HEK293 (cell line): ENCODE data around the gene SEC16A.

ENCODE experiments used
- CTCF ChIP-seq: fragments of 450-650 bp; formaldehyde crosslinking; IDR thresholded peaks from 2 replicates; pipeline ENCODE4 v1.5.1; 2016; ENCODE audit warnings: missing biosample characterization, missing genetic modification characterization
- PRDM1 ChIP-seq: fragments of 450-650 bp; formaldehyde crosslinking; IDR thresholded peaks from 2 replicates; pipeline ENCODE4; 2016; ENCODE audit warnings: missing biosample characterization, missing genetic modification characterization
- REST ChIP-seq: fragments of 450-650 bp; formaldehyde crosslinking; IDR thresholded peaks from 2 replicates; pipeline ENCODE4 v1.5.1; 2016; ENCODE audit warnings: missing biosample characterization, missing genetic modification characterization
- YY1 ChIP-seq: fragments of 450-650 bp; formaldehyde crosslinking; IDR thresholded peaks from 2 replicates; pipeline ENCODE4 v1.5.1; 2018; ENCODE audit warnings: missing biosample characterization, missing genetic modification characterization
- ZBTB10 ChIP-seq: fragments of 450-650 bp; formaldehyde crosslinking; IDR thresholded peaks from 2 replicates; pipeline ENCODE4 v1.5.1; 2016; ENCODE audit warnings: missing biosample characterization, missing genetic modification characterization
- ZBTB20 ChIP-seq: fragments of 450-650 bp; formaldehyde crosslinking; IDR thresholded peaks from 2 replicates; pipeline ENCODE4 v1.5.1; 2016; ENCODE audit warnings: missing biosample characterization, missing genetic modification characterization
- ZBTB44 ChIP-seq: fragments of 450-650 bp; IDR thresholded peaks from 2 replicates; pipeline ENCODE4 v1.5.1; 2018; ENCODE audit warnings: missing biosample characterization, mild to moderate bottlenecking, missing genetic modification characterization
- ZNF18 ChIP-seq: fragments of 450-650 bp; formaldehyde crosslinking; IDR thresholded peaks from 2 replicates; pipeline ENCODE4 v1.5.1; 2016; ENCODE audit warnings: missing biosample characterization, missing genetic modification characterization
- ZNF274 ChIP-seq, 2 experiments: fragments of 200-500 bp in 1 of 2; fragments of 450-650 bp in 1 of 2; sonication (Bioruptor generic) in 1 of 2; formaldehyde crosslinking in 1 of 2; IDR thresholded peaks; 2 replicates each; pipeline versions ENCODE4 v1.5.1 to v1.6.1; 2014 to 2016; ENCODE audit warnings: borderline replicate concordance in 1 of 2, inconsistent platforms in 1 of 2, low read length in 1 of 2, missing biosample characterization in 1 of 2, missing genetic modification characterization in 1 of 2
- ZNF280D ChIP-seq: fragments of 450-650 bp; formaldehyde crosslinking; IDR thresholded peaks from 2 replicates; pipeline ENCODE4 v1.5.1; 2016; ENCODE audit warnings: missing biosample characterization, missing genetic modification characterization
- ZNF341 ChIP-seq: fragments of 450-650 bp; formaldehyde crosslinking; IDR thresholded peaks from 2 replicates; pipeline ENCODE4; 2016; ENCODE audit warnings: low read depth, missing biosample characterization, missing genetic modification characterization
- ZNF549 ChIP-seq: fragments of 450-650 bp; IDR thresholded peaks from 2 replicates; pipeline ENCODE4 v1.5.1; 2018; ENCODE audit warnings: missing biosample characterization, missing genetic modification characterization, mild to moderate bottlenecking, inconsistent platforms, moderate library complexity
- ZNF830 ChIP-seq: fragments of 450-650 bp; IDR thresholded peaks from 2 replicates; pipeline ENCODE4 v1.5.0; 2018; ENCODE audit warnings: missing biosample characterization, missing genetic modification characterization, low read depth, mild to moderate bottlenecking, moderate library complexity

- TF ChIP-seq REST (tag by site-specific recombination): no peak
- TF ChIP-seq CTCF (tag by site-specific recombination): no peak
- no peak for TF ChIP-seq ZBTB20
- TF ChIP-seq ZNF280D (tag by site-specific recombination): no peak
- TF ChIP-seq ZNF18: no peak
- TF ChIP-seq ZNF830 (tag by site-specific recombination): no peak
- TF ChIP-seq PRDM1 (tag by site-specific recombination): no peak
- TF ChIP-seq ZBTB44: no peak
- no peak for TF ChIP-seq YY1 (tag by site-specific recombination)
- TF ChIP-seq ZNF549 (tag by site-specific recombination): no peak
- TF ChIP-seq ZBTB10 (tag by site-specific recombination): no peak
- no peak for TF ChIP-seq ZNF341 (tag by site-specific recombination)
- no peak for TF ChIP-seq ZNF274 (IDR thresholded peaks at IDR 0.05; ENCODE audit: low read length)
- no peak for TF ChIP-seq ZNF274 (tag by site-specific recombination; IDR thresholded peaks at IDR 0.05; ENCODE audit: borderline replicate concordance)
Observed at GRCh38 chr9:136499071-136499934, 16.5 kb upstream of the SEC16A start.
